Measurements from ENCODE around the gene TUBB1. TPM values are rescaled to one million over a fixed set of nuclear protein-coding genes. Genes with fewer than 3 reads are reported as not detected.
A peak's percentile ranks its signal among the peaks of the same experiment; 100 is the strongest.

Gene TUBB1
- total and polyA plus RNA-seq, 2 of the 13 experiments (the other 11 are each of a cell fraction or from before 2014, with no cell fraction given) = 0.11 to 57.6 TPM

GRCh38 chr20:59015812-59016711 is 3.2 kb upstream of the TUBB1 start (continued):
- TF ChIP-seq TFE3 (CRISPR knock-in tag; IDR thresholded peaks at IDR 0.05) (peak; percentile 58; the same call in 1 of the 2 replicates), HNF1A (IDR thresholded peaks at IDR 0.05; ENCODE audit: low read depth) (peak; percentile 69), HNF1A (CRISPR knock-in tag; IDR thresholded peaks at IDR 0.05; ENCODE audit: borderline replicate concordance) (peak; percentile 93), ZNF619 (CRISPR knock-in tag; IDR thresholded peaks at IDR 0.05) (no peak), ATF1 (CRISPR knock-in tag; IDR thresholded peaks at IDR 0.05) (no peak), FOSL1 (CRISPR knock-in tag; IDR thresholded peaks at IDR 0.05; ENCODE audit: borderline replicate concordance) (no peak), ZNF569 (CRISPR knock-in tag; IDR thresholded peaks at IDR 0.05; ENCODE audit: borderline replicate concordance) (no peak), DNMT3B (CRISPR knock-in tag; conservative IDR thresholded peaks at IDR 0.05) (no peak), ATF3 (CRISPR knock-in tag; IDR thresholded peaks at IDR 0.05) (no peak), PCBP2 (optimal IDR thresholded peaks at IDR 0.05; ENCODE audit: low read depth, low read length, poor library complexity, severe bottlenecking) (no peak), ZFAT (CRISPR knock-in tag; conservative IDR thresholded peaks at IDR 0.05) (no peak), ZFP41 (CRISPR knock-in tag; IDR thresholded peaks at IDR 0.05; ENCODE audit: borderline replicate concordance) (no peak), MIXL1 (CRISPR knock-in tag; IDR thresholded peaks at IDR 0.05) (peak; percentile 99), XBP1 (CRISPR knock-in tag; IDR thresholded peaks at IDR 0.05) (0 out of 2 replicates have a peak, but pooled peaks have one; percentile 37), NR0B2 (CRISPR knock-in tag; IDR thresholded peaks at IDR 0.05) (no peak), ZSCAN25 (CRISPR knock-in tag; IDR thresholded peaks at IDR 0.05) (peak; percentile 9; the same call in 1 of the 2 replicates), ZFP36 (IDR thresholded peaks at IDR 0.05; ENCODE audit: borderline replicate concordance, low read depth, low read length, partially characterized antibody) (no peak), ZFP62 (CRISPR knock-in tag; IDR thresholded peaks at IDR 0.05) (peak; percentile 11; the same call in 1 of the 2 replicates), ZNF430 (CRISPR knock-in tag; IDR thresholded peaks at IDR 0.05) (0 out of 2 replicates have a peak, but pooled peaks have one; percentile 47), CHD2 (IDR thresholded peaks at IDR 0.05; ENCODE audit: low read depth, low read length) (no peak), TCF7L2 (IDR thresholded peaks at IDR 0.05; ENCODE audit: low read depth, low read length) (peak; percentile 60)
- TF ChIP-seq, protein P1, sequence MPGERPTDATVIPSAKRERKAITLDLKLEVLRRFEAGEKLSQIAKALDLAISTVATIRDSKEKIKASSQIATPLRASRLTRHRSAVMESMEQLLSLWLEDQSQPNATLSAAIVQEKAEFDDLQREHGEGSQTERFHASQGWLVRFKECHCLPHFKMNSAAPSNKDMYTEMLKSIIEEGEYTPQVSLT (CRISPR knock-in tag; IDR thresholded peaks at IDR 0.05; ENCODE audit: borderline replicate concordance, low read depth) = no peak
- TF ChIP-seq, protein P2, sequence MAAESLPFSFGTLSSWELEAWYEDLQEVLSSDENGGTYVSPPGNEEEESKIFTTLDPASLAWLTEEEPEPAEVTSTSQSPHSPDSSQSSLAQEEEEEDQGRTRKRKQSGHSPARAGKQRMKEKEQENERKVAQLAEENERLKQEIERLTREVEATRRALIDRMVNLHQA (CRISPR knock-in tag; IDR thresholded peaks at IDR 0.05) = no peak
